Measurements from ENCODE around the gene PEPD. TPM values are rescaled to one million over a fixed set of nuclear protein-coding genes. Genes with fewer than 3 reads are reported as not detected.

PEPD gene
- total RNA-seq, 2 experiments from 2014 or later, result 23.5 to 26.2 TPM

DNA sequence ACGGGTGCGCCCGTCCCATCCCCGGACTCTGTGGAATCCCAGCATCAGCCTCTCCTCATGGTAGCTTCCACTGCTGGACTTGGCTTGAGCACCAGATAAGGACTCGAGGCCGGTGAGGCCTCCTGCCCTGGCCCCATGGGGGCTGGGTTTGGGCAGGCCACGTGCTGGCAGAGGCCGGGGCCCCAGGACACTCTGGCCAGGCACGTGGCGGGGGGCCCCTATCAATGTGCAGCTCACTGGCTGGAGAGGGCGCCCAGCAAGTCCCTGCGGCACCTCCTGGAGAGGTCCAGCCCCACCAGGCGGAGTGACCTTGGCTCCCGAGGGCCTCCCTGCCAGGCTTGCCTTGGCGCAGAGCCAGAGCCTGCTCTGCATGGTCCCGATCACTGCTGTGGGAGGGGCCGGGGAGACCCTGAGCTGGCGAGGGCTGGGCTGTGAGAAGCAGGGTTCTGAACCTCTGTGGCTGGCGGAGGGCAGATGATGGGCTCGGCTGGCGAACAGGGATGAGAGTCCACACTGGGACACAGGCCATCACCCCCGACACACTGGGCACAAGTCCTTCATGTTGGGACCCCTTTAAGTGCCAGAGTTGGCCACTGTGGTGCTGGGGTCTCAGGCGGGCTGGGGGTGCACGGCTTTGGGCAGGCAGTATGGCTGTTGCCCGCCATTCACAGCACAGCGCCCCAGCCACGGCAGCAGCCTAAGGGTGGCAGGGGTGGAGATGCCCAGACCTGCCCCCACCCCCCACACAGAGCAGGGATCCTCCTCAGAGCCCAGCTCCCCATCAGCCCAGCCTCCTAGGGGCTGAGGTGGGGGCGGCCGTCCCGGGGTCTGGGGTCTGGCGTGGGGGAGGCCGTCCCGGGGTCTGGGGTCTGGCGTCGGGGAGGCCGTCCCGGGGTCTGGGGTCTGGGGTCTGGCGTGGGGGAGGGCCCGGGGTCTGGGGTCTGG lies 129.0 kb downstream of the PEPD start:
- ATAC-seq (ENCODE audit: low read depth) (no peak), DNase-seq (peak; percentile 25)
- Mint-ChIP-seq H3K27ac (no peak overlapping the region), H3K4me1 (no peaks in the 10 kb centered on the region), H3K9me3 (no peaks in the 10 kb centered on the region), H3K27me3 (no peaks in the 10 kb centered on the region), H3K4me3 (no peak overlapping the region), H3K36me3 (no peaks in the 10 kb centered on the region)
- POLR2A ChIA-PET, result no interaction called here

GRCh38 chr19:33391631-33392249 lies 129.9 kb downstream of the PEPD start:
- H3K36me3 Mint-ChIP-seq, result no peaks in the 10 kb centered on the region
- no peak overlapping the region for H3K4me3 Mint-ChIP-seq
- H3K27ac Mint-ChIP-seq, result no peak overlapping the region
- POLR2A ChIA-PET, result no interaction called here
- H3K4me1 Mint-ChIP-seq, result no peaks in the 10 kb centered on the region
- no peak for ATAC-seq (ENCODE audit: low read depth)
- H3K27me3 Mint-ChIP-seq, result no peaks in the 10 kb centered on the region
- no peaks in the 10 kb centered on the region for H3K9me3 Mint-ChIP-seq
- peak; percentile 24 for DNase-seq

GRCh38 chr19:33390908-33391630 lies 130.5 kb downstream of the PEPD start:
- Mint-ChIP-seq H3K4me1 (no peaks in the 10 kb centered on the region), H3K36me3 (no peaks in the 10 kb centered on the region), H3K4me3 (no peak overlapping the region), H3K27me3 (no peaks in the 10 kb centered on the region), H3K27ac (no peak overlapping the region), H3K9me3 (no peaks in the 10 kb centered on the region)
- DNase-seq (no peak), ATAC-seq (ENCODE audit: low read depth) (no peak)
- POLR2A ChIA-PET, result no interaction called here

DNA sequence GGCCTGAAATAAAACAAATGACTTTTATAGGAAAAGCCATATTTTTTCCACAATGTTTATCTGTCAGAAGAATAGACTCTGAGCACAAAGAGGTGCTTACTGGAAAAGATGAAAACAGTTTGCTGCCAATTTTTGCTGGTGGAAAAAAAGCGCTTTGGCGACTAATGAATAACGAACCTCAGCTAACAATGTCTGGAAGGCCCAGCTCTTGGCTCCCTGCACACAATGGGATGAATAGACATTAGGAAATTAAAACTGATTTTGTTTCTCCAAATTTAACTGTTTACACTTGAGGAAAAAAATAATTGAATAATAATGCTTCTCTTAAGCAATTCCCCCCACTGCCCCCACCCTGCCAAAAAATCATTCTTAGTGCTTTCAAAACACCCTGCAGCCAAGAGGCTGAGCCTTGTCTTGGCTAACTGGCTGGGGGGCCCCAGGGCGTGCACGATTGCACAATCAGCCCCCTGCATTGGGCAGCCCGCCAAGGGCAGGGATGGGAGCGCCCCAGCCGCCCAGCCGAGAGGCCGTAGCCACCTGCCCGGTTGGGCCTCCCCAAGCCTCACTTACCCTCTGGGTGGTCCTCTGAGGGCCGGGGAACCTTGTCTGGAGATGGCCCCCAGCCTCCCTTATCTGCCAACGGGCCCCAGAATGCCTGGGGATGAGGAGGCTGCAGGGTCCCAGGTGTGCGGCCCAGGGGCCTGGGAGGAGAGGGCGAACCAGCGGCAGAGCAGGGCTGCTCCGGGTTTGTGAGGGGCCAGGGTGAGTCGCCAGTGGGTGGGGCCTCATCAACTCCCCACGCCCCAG lies 131.3 kb downstream of the PEPD start:
- Mint-ChIP-seq H3K4me3 (no peak overlapping the region), H3K27me3 (no peaks in the 10 kb centered on the region), H3K36me3 (no peaks in the 10 kb centered on the region), H3K4me1 (no peaks in the 10 kb centered on the region), H3K9me3 (no peaks in the 10 kb centered on the region), H3K27ac (no peak overlapping the region)
- DNase-seq (no peak), ATAC-seq (ENCODE audit: low read depth) (no peak)
- POLR2A ChIA-PET, result no interaction called here

GRCh38 chr19:33389421-33390100 lies 132.0 kb downstream of the PEPD start:
- no peak for DNase-seq
- no peak overlapping the region for H3K27ac Mint-ChIP-seq

DNA sequence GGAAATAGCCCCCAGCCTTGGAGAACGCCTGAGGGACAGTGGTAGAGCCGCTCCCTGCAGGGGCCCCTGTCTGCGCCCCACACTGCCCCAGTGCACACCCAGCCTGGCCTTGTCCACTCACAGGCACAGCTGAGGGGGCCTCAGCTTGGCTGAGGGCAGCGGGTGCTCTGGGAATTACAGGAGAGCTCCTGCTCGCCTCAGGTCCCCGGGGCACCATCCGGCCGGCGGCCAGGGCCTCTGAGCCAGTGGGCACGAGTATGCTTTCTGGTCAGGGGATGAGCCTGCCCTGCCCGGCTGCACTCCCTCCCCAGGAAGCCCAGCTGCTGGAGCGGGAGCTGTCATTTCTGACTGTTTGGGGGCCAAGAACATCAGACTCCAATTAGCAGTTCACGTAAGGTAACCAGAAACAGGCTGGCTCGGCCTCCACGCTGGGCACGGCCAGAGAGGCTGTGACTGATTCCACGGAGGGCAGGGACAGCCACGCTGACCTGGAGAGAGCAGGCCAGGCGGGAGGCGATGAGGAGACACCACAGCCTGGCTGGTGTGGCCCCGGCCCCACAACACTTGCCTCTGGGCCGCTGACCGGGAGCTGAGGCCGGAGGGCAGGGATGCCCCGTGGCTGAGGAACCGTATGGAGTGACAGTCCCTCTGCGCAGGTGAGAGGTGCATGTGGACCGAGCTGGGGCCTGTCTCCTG lies 132.7 kb downstream of the PEPD start:
- POLR2A ChIA-PET, result interaction anchor here (0.8 kb wide), 1 partner anchor 16 kb away, joined by 3 read pairs; the partner anchor contains the start of gene CEBPG
- H3K36me3 Mint-ChIP-seq, result no peaks in the 10 kb centered on the region
- no peak for ATAC-seq (ENCODE audit: low read depth)
- H3K4me3 Mint-ChIP-seq, result no peak overlapping the region
- H3K9me3 Mint-ChIP-seq, result no peaks in the 10 kb centered on the region
- no peaks in the 10 kb centered on the region for H3K4me1 Mint-ChIP-seq
- H3K27me3 Mint-ChIP-seq, result no peaks in the 10 kb centered on the region
- H3K27ac Mint-ChIP-seq, result peak overlapping the region; percentile 34
- peak; percentile 24 for DNase-seq

More at GRCh38 chr19:33389421-33390100, 132.0 kb downstream of the PEPD start:
- no peak overlapping the region for H3K4me3 Mint-ChIP-seq
- H3K9me3 Mint-ChIP-seq, result no peaks in the 10 kb centered on the region
- ATAC-seq (ENCODE audit: low read depth), result no peak
- H3K36me3 Mint-ChIP-seq, result no peaks in the 10 kb centered on the region
- POLR2A ChIA-PET, result no interaction called here
- H3K4me1 Mint-ChIP-seq, result no peaks in the 10 kb centered on the region
- H3K27me3 Mint-ChIP-seq, result no peaks in the 10 kb centered on the region

DNA sequence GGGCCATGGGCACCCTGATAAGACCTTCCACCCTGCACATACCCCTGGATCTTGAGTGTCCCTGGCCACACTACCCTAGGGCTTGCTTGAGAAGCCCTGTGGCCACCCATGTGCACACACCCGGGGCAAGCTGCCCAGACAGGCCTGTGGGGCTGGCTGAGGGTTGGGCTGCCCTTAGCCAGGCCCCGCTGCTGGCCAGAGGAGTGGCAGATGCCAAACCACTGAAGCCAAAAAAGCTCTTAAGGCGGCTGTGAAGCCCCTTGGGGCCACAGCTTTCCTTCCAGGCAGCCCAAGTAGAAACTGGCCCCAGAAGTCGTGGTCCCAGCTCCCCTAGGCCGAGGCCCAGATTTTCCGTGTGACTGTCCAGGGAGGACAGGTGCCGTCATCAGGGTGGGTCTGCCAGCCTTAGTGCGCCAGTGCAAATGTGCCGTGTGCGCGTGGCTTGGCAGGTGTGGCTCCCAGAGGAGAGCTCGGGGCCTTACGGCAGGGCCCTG lies 133.3 kb downstream of the PEPD start:
- Mint-ChIP-seq H3K9me3 (no peaks in the 10 kb centered on the region), H3K4me3 (no peak overlapping the region), H3K27ac (no peak overlapping the region), H3K4me1 (peaks cover under 1% of the 10 kb centered on the region), H3K36me3 (no peaks in the 10 kb centered on the region), H3K27me3 (no peaks in the 10 kb centered on the region)
- DNase-seq (no peak), ATAC-seq (ENCODE audit: low read depth) (no peak)
- POLR2A ChIA-PET, result interaction anchor here (0.8 kb wide), 1 partner anchor 15 kb away, joined by 3 read pairs; the partner anchor contains the start of gene CEBPG

- Mint-ChIP-seq H3K27ac (no peak overlapping the region), H3K4me1 (peaks cover 4% of the 10 kb centered on the region), H3K9me3 (no peaks in the 10 kb centered on the region), H3K4me3 (no peak overlapping the region), H3K27me3 (no peaks in the 10 kb centered on the region), H3K36me3 (no peaks in the 10 kb centered on the region)
- no peak for ATAC-seq (ENCODE audit: low read depth)
- no peak for DNase-seq
- POLR2A ChIA-PET, result no interaction called here
These were observed 134.0 kb downstream of the PEPD start for GRCh38 chr19:33387351-33388230.

DNA sequence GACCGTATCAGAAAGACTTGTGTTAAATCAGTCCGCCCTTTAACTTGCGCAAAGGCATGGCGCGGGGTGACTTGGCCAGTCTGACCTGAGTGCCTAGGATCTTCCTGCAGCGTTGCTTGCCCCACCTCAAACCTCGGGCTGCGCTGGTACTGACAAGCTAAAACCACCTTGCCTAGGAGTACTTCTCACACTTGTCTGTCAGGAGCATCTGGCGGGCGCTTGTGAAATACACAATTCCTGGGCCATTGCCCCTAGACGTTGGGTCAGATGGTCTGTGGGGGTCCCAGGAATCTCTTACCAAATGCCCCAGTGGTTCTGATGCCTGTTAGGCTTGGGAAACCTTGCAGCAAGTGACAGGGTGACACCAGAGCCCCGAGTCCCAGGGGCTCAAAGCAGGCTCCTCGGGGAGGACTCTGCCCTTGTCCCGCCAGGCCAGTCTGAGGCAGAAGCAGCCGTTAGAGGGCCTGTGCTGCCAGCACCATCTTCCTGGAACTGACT lies 135.2 kb downstream of the PEPD start:
- H3K4me3 Mint-ChIP-seq, result no peak overlapping the region
- H3K27me3 Mint-ChIP-seq, result no peaks in the 10 kb centered on the region
- H3K9me3 Mint-ChIP-seq, result no peaks in the 10 kb centered on the region
- ATAC-seq (ENCODE audit: low read depth) (no peak), DNase-seq (no peak)
- H3K4me1 Mint-ChIP-seq, result peaks cover 4% of the 10 kb centered on the region
- no peak overlapping the region for H3K27ac Mint-ChIP-seq
- POLR2A ChIA-PET, result no interaction called here
- no peaks in the 10 kb centered on the region for H3K36me3 Mint-ChIP-seq

GRCh38 chr19:33385956-33386355 lies 135.6 kb downstream of the PEPD start:
- Mint-ChIP-seq H3K27ac (no peak overlapping the region), H3K27me3 (no peaks in the 10 kb centered on the region), H3K4me1 (peaks cover 4% of the 10 kb centered on the region), H3K36me3 (no peaks in the 10 kb centered on the region), H3K4me3 (no peak overlapping the region), H3K9me3 (no peaks in the 10 kb centered on the region)
- DNase-seq, result no peak
- no peak for ATAC-seq (ENCODE audit: low read depth)
- POLR2A ChIA-PET, result no interaction called here

DNA sequence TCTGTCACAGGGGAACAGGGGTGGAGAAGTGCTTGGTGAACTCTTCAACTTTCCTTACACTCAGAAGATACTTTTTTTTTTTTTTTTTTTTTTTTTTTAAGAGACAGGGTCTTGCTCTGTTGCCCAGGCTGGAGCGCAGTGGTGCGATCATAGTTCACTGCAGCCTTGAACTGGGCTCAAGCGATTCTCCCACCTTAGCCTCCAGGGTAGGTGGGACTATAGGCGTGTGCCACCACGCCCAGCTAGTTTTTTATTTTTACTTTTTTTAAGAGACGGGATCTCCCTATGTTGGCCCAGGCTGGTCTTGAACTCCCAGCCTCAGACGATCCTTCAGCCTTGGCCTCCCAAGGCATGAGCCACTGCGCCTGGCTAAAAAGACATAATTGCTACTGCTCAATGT lies 136.6 kb downstream of the PEPD start:
- Mint-ChIP-seq H3K27ac (no peak overlapping the region), H3K36me3 (peaks cover under 1% of the 10 kb centered on the region), H3K4me1 (peaks cover 4% of the 10 kb centered on the region), H3K4me3 (no peak overlapping the region), H3K27me3 (no peaks in the 10 kb centered on the region), H3K9me3 (no peaks in the 10 kb centered on the region)
- POLR2A ChIA-PET, result no interaction called here
- ATAC-seq (ENCODE audit: low read depth), result no peak
- DNase-seq, result no peak

Measured in activated naive CD8-positive, alpha-beta T cell treated with anti-CD3 and anti-CD28 coated beads, Interleukin-2, amount 10 ng/mL, durations not matched to agents 7 days and 5 days (primary cell).